GM18505 (cell line): ENCODE results near the gene OR10A3.

Source experiments
- ATAC-seq: cut with Tn5 transposase; IDR thresholded peaks from one replicate; pipeline ENCODE4 v1.9.1; 2021; ENCODE audit not compliant: unreplicated experiment
- POLR2A ChIP-seq: IDR thresholded peaks from 4 replicates; pipeline ENCODE4 v1.6.1; 2011; ENCODE audit warnings: borderline replicate concordance; ENCODE audit not compliant: insufficient read depth, insufficient read length; ENCODE audit errors: extremely low read depth

OR10A3 gene

GRCh38 chr11:7909585-7910285 is 31.8 kb downstream of the OR10A3 start:
- no peak for ATAC-seq
- no peak for TF ChIP-seq POLR2A

- no peak for TF ChIP-seq POLR2A
Observed at GRCh38 chr11:7907121-7907520, 34.4 kb downstream of the OR10A3 start.

GRCh38 chr11:7906481-7906880 is 35.0 kb downstream of the OR10A3 start:
- no peak for ATAC-seq
- TF ChIP-seq POLR2A = no peak

More at GRCh38 chr11:7907121-7907520, 34.4 kb downstream of the OR10A3 start:
- no peak for ATAC-seq

- TF ChIP-seq POLR2A = no peak
- ATAC-seq = no peak
Observed at GRCh38 chr11:7905961-7906429, 35.5 kb downstream of the OR10A3 start.

GRCh38 chr11:7905549-7905948 is 36.0 kb downstream of the OR10A3 start:
- no peak for TF ChIP-seq POLR2A
- no peak for ATAC-seq

GRCh38 chr11:7904917-7905316 is 36.6 kb downstream of the OR10A3 start:
- ATAC-seq = no peak
- TF ChIP-seq POLR2A = no peak

- TF ChIP-seq POLR2A = no peak
- ATAC-seq = no peak
Observed at GRCh38 chr11:7903940-7904339, 37.6 kb downstream of the OR10A3 start.

GRCh38 chr11:7901319-7901854 is 40.1 kb downstream of the OR10A3 start:
- no peak for ATAC-seq
- no peak for TF ChIP-seq POLR2A

GRCh38 chr11:7900686-7901085 is 40.8 kb downstream of the OR10A3 start:
- TF ChIP-seq POLR2A = no peak
- no peak for ATAC-seq

- no peak for ATAC-seq
- TF ChIP-seq POLR2A = no peak
Observed at GRCh38 chr11:7899418-7899817, 42.1 kb downstream of the OR10A3 start.

- TF ChIP-seq POLR2A = no peak
- no peak for ATAC-seq
Observed at GRCh38 chr11:7898666-7899283, 42.7 kb downstream of the OR10A3 start.

- no peak for ATAC-seq
Observed at GRCh38 chr11:7896009-7896785, 45.3 kb downstream of the OR10A3 start.

GRCh38 chr11:7894251-7894650 is 47.3 kb downstream of the OR10A3 start:
- no peak for TF ChIP-seq POLR2A
- ATAC-seq = no peak

More at GRCh38 chr11:7896009-7896785, 45.3 kb downstream of the OR10A3 start:
- no peak for TF ChIP-seq POLR2A
